GM18508 (cell line): ENCODE data around the gene SLC35E3.

Experiments used
- ATAC-seq: cut with Tn5 transposase; IDR thresholded peaks from one replicate; pipeline ENCODE4 v1.9.1; 2021; ENCODE audit warnings: moderate number of reproducible peaks; ENCODE audit not compliant: insufficient read depth, unreplicated experiment

Gene SLC35E3

GRCh38 chr12:68745904-68746571, at the start of gene SLC35E3:
TSS of gene SLC35E3 (plus strand) at chr12:68746176. CDS start at chr12:68746378, 202 bp downstream.
- ATAC-seq, result peak; percentile 92

- no peak for ATAC-seq
Observed at GRCh38 chr12:68699486-68699885, 46.5 kb upstream of the SLC35E3 start.

- no peak for ATAC-seq
Observed at GRCh38 chr12:68727776-68728175, 18.2 kb upstream of the SLC35E3 start.

GRCh38 chr12:68733661-68734071, 12.3 kb upstream of the SLC35E3 start:
- ATAC-seq, result no peak

- ATAC-seq, result no peak
Observed at GRCh38 chr12:68739891-68740290, 6.1 kb upstream of the SLC35E3 start.

GRCh38 chr12:68743356-68743755, 2.6 kb upstream of the SLC35E3 start:
- ATAC-seq, result no peak

GRCh38 chr12:68745376-68745903, 536 bp upstream of the SLC35E3 start:
- no peak for ATAC-seq

GRCh38 chr12:68746572-68747180, 700 bp downstream of the SLC35E3 start:
- ATAC-seq, result peak; percentile 21

GRCh38 chr12:68749443-68749842, 3.5 kb downstream of the SLC35E3 start:
- no peak for ATAC-seq

- ATAC-seq, result no peak
Observed at GRCh38 chr12:68749861-68750260, 3.9 kb downstream of the SLC35E3 start.

GRCh38 chr12:68750506-68750905, 4.5 kb downstream of the SLC35E3 start:
- ATAC-seq, result no peak

- ATAC-seq, result no peak
Observed at GRCh38 chr12:68755536-68756243, 9.7 kb downstream of the SLC35E3 start.

- ATAC-seq, result no peak
Observed at GRCh38 chr12:68759852-68760251, 13.9 kb downstream of the SLC35E3 start.

GRCh38 chr12:68760806-68761441, 14.9 kb downstream of the SLC35E3 start:
- ATAC-seq, result no peak

- ATAC-seq, result no peak
Observed at GRCh38 chr12:68761442-68761812, 15.5 kb downstream of the SLC35E3 start.

- no peak for ATAC-seq
Observed at GRCh38 chr12:68761901-68762630, 16.1 kb downstream of the SLC35E3 start.

GRCh38 chr12:68762691-68763090, 16.7 kb downstream of the SLC35E3 start:
- no peak for ATAC-seq

- no peak for ATAC-seq
Observed at GRCh38 chr12:68765696-68766095, 19.7 kb downstream of the SLC35E3 start.

GRCh38 chr12:68766646-68767045, 20.7 kb downstream of the SLC35E3 start:
- ATAC-seq, result no peak

GRCh38 chr12:68767191-68767590, 21.2 kb downstream of the SLC35E3 start:
- ATAC-seq, result no peak
